Measurements from ENCODE around the gene CHEK1. TPM values are rescaled to one million over a fixed set of nuclear protein-coding genes. Genes with fewer than 3 reads are reported as not detected.
"Not testable (repeated sequence)": the region's sequence is repeated elsewhere in the genome, so short reads cannot be mapped to it uniquely, and the experiment has no call there.

The CHEK1 gene
- total RNA-seq (13.2 TPM), polyA plus RNA-seq (10 to 100 TPM in 1 of 4 donors, 1 to 10 TPM in 3; 4.4 to 12.7 (median 6.8) TPM)

DNA sequence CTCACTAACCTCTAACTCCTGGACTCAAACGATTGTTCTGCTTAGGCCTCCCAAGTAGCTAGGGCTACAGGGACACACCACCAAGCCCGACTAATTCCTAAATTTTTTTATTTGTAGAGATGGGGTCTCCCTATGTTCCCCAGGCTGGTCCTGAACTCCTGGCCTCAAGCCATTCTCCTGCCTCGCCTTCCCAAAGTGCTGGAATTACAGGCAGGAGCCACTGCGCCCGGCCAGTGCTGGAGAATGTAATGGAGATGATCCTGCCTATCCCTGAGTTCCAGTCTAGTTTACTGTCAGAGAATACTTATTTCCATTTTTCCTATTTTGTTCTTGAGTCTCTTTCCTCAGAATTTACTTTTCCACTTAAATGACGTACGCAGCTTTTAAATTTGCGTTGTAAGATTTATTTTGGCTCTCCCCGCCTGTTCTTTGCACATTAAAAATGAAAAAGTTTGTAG, at the start of gene CHEK1:
CHEK1 (plus strand) TSS at position 408 of the 458 bp plus-strand sequence. CDS start 1,606 bp downstream, outside the sequence.
- peaks cover 21% of the 10 kb centered on the region for H3K36me3 ChIP-seq (ENCODE audit: control insufficient read depth, insufficient read depth, low read length)
- peaks cover 15 to 31% (median 25%) of the 10 kb centered on the region in 4 donors for H3K4me1 Mint-ChIP-seq
- H3K4me3 ChIP-seq (ENCODE audit: low read depth, low read length): peak within 1 kb of the TSS; percentile 88
- H3K4me3 Mint-ChIP-seq: peak within 1 kb of the TSS; percentile 93 to 100 (median 98)
- peak within 1 kb of the TSS; percentile 91 to 99 (median 92) for H3K27ac Mint-ChIP-seq
- no peaks in the 10 kb centered on the region for H3K27me3 ChIP-seq (ENCODE audit: control insufficient read depth, insufficient read depth, low read length)
- peak within 1 kb of the TSS; percentile 97 for H3K27ac ChIP-seq (ENCODE audit: insufficient read depth, low read length, poor library complexity, severe bottlenecking)
- peaks cover 18% of the 10 kb centered on the region for H3K4me1 ChIP-seq (ENCODE audit: control insufficient read depth, insufficient read depth, low read length, poor library complexity, severe bottlenecking)
- peaks cover 20% of the 10 kb centered on the region for H3K36me3 Mint-ChIP-seq
- ATAC-seq (ENCODE audit: low read depth in 2 of 2) (no peak), DNase-seq (no peak)
- peaks cover 4% of the 10 kb centered on the region for H3K27me3 Mint-ChIP-seq
- no peaks in the 10 kb centered on the region for H3K9me3 ChIP-seq (ENCODE audit: control insufficient read depth in 2 of 2, low read length in 2 of 2)
- no peaks in the 10 kb centered on the region for H3K9me3 Mint-ChIP-seq

DNA sequence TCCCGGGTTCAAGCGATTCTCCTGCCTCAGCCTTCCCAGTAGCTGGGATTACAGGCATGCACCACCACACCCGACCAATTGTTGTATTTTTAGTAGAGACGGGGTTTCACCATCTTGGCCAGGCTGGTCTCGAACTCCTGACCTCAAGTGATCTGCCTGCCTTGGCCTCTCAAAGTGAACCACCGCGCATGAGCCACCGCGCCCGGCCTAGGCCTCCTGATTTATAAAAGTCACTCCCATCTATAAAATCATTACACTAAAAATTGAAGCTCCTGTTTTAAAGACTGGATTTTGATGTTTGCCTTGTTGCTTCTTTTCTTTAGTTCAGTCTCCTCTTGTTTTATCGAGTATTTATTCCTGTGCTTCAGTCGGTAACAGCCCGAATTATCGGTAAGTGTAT, 47.8 kb upstream of the CHEK1 start:
- H3K27me3 Mint-ChIP-seq; ATAC-seq (ENCODE audit: low read depth in 2 of 2); H3K4me3 ChIP-seq (ENCODE audit: low read depth, low read length); H3K27ac Mint-ChIP-seq; H3K27ac ChIP-seq (ENCODE audit: insufficient read depth, low read length, poor library complexity, severe bottlenecking); H3K9me3 ChIP-seq (ENCODE audit: control insufficient read depth in 2 of 2, low read length in 2 of 2); H3K4me1 ChIP-seq (ENCODE audit: control insufficient read depth, insufficient read depth, low read length, poor library complexity, severe bottlenecking); H3K27me3 ChIP-seq (ENCODE audit: control insufficient read depth, insufficient read depth, low read length); H3K4me3 Mint-ChIP-seq; H3K9me3 Mint-ChIP-seq; DNase-seq: not testable (repeated sequence)
- H3K36me3 ChIP-seq (ENCODE audit: control insufficient read depth, insufficient read depth, low read length): peaks cover 93% of the 10 kb centered on the region
- Mint-ChIP-seq H3K4me1 (peaks cover 11 to 16% (median 13%) of the 10 kb centered on the region in 4 donors), H3K36me3 (peaks cover 47% of the 10 kb centered on the region)

GRCh38 chr11:125578783-125579182, 46.2 kb upstream of the CHEK1 start:
- Mint-ChIP-seq H3K27ac (no peak overlapping the region), H3K9me3 (no peaks in the 10 kb centered on the region), H3K4me1 (peaks cover 7 to 14% (median 10%) of the 10 kb centered on the region in 4 donors), H3K27me3 (no peaks in the 10 kb centered on the region), H3K4me3 (no peak overlapping the region), H3K36me3 (peaks cover 53% of the 10 kb centered on the region)
- Histone ChIP-seq H3K9me3 (ENCODE audit: control insufficient read depth in 2 of 2, low read length in 2 of 2) (no peaks in the 10 kb centered on the region), H3K27me3 (ENCODE audit: control insufficient read depth, insufficient read depth, low read length) (no peaks in the 10 kb centered on the region), H3K4me3 (ENCODE audit: low read depth, low read length) (no peak overlapping the region), H3K36me3 (ENCODE audit: control insufficient read depth, insufficient read depth, low read length) (peaks cover 94% of the 10 kb centered on the region), H3K4me1 (ENCODE audit: control insufficient read depth, insufficient read depth, low read length, poor library complexity, severe bottlenecking) (no peaks in the 10 kb centered on the region), H3K27ac (ENCODE audit: insufficient read depth, low read length, poor library complexity, severe bottlenecking) (no peak overlapping the region)
- ATAC-seq (ENCODE audit: low read depth in 2 of 2) (no peak), DNase-seq (no peak)

DNA sequence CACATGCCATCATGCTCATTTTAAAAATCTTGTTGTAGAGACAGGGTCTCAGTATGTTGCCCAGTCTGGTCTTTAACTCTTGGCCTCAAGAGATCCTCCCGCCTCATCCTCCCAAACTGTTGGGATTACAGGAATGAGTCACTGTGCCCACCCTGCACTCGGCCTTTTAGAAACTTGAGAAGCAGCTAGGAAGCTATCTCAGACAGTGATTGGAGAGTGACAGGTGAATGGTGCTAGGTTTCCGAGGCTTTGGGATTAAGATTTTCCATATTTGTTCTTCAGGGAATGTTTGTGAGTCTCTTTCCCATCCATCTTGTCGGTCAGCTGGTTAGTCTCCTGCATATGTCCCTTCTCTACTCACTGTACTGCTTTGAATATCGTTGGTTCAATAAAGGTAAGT, 45.2 kb upstream of the CHEK1 start:
- H3K36me3 ChIP-seq (ENCODE audit: control insufficient read depth, insufficient read depth, low read length): peaks cover 89% of the 10 kb centered on the region
- H3K27ac ChIP-seq (ENCODE audit: insufficient read depth, low read length, poor library complexity, severe bottlenecking): no peak overlapping the region
- Mint-ChIP-seq H3K27ac (no peak overlapping the region), H3K36me3 (peaks cover 56% of the 10 kb centered on the region), H3K27me3 (no peaks in the 10 kb centered on the region), H3K9me3 (no peaks in the 10 kb centered on the region), H3K4me3 (no peak overlapping the region), H3K4me1 (peaks cover 3 to 11% (median 7%) of the 10 kb centered on the region in 4 donors)
- no peaks in the 10 kb centered on the region for H3K27me3 ChIP-seq (ENCODE audit: control insufficient read depth, insufficient read depth, low read length)
- DNase-seq (no peak), ATAC-seq (ENCODE audit: low read depth in 2 of 2) (no peak)
- H3K4me1 ChIP-seq (ENCODE audit: control insufficient read depth, insufficient read depth, low read length, poor library complexity, severe bottlenecking): no peaks in the 10 kb centered on the region
- H3K9me3 ChIP-seq (ENCODE audit: control insufficient read depth in 2 of 2, low read length in 2 of 2): no peaks in the 10 kb centered on the region
- no peak overlapping the region for H3K4me3 ChIP-seq (ENCODE audit: low read depth, low read length)

GRCh38 chr11:125583496-125583895, 41.5 kb upstream of the CHEK1 start:
- no peaks in the 10 kb centered on the region for H3K27me3 ChIP-seq (ENCODE audit: control insufficient read depth, insufficient read depth, low read length)
- Mint-ChIP-seq H3K9me3 (no peaks in the 10 kb centered on the region), H3K27ac (no peak overlapping the region), H3K36me3 (peaks cover 34% of the 10 kb centered on the region), H3K27me3 (no peaks in the 10 kb centered on the region), H3K4me1 (peaks cover 0 to 6% (median 1%) of the 10 kb centered on the region in 4 donors), H3K4me3 (no peak overlapping the region)
- H3K4me3 ChIP-seq (ENCODE audit: low read depth, low read length): no peak overlapping the region
- H3K4me1 ChIP-seq (ENCODE audit: control insufficient read depth, insufficient read depth, low read length, poor library complexity, severe bottlenecking): no peaks in the 10 kb centered on the region
- DNase-seq (no peak), ATAC-seq (ENCODE audit: low read depth in 2 of 2) (no peak)
- H3K9me3 ChIP-seq (ENCODE audit: control insufficient read depth in 2 of 2, low read length in 2 of 2): no peaks in the 10 kb centered on the region
- H3K27ac ChIP-seq (ENCODE audit: insufficient read depth, low read length, poor library complexity, severe bottlenecking): no peak overlapping the region
- H3K36me3 ChIP-seq (ENCODE audit: control insufficient read depth, insufficient read depth, low read length): peaks cover 53% of the 10 kb centered on the region

GRCh38 chr11:125585487-125585886, 39.5 kb upstream of the CHEK1 start:
- peaks cover 0 to 3% (median under 1%) of the 10 kb centered on the region in 4 donors for H3K4me1 Mint-ChIP-seq
- DNase-seq (no peak), ATAC-seq (ENCODE audit: low read depth in 2 of 2) (no peak)
- no peak overlapping the region for H3K27ac ChIP-seq (ENCODE audit: insufficient read depth, low read length, poor library complexity, severe bottlenecking)
- peaks cover 26% of the 10 kb centered on the region for H3K36me3 Mint-ChIP-seq
- H3K4me3 Mint-ChIP-seq: no peak overlapping the region
- H3K27me3 Mint-ChIP-seq: no peaks in the 10 kb centered on the region
- no peaks in the 10 kb centered on the region for H3K4me1 ChIP-seq (ENCODE audit: control insufficient read depth, insufficient read depth, low read length, poor library complexity, severe bottlenecking)
- H3K36me3 ChIP-seq (ENCODE audit: control insufficient read depth, insufficient read depth, low read length): peaks cover 33% of the 10 kb centered on the region
- no peak overlapping the region for H3K27ac Mint-ChIP-seq
- no peak overlapping the region for H3K4me3 ChIP-seq (ENCODE audit: low read depth, low read length)
- no peaks in the 10 kb centered on the region for H3K9me3 Mint-ChIP-seq
- no peaks in the 10 kb centered on the region for H3K27me3 ChIP-seq (ENCODE audit: control insufficient read depth, insufficient read depth, low read length)
- no peaks in the 10 kb centered on the region for H3K9me3 ChIP-seq (ENCODE audit: control insufficient read depth in 2 of 2, low read length in 2 of 2)

DNA sequence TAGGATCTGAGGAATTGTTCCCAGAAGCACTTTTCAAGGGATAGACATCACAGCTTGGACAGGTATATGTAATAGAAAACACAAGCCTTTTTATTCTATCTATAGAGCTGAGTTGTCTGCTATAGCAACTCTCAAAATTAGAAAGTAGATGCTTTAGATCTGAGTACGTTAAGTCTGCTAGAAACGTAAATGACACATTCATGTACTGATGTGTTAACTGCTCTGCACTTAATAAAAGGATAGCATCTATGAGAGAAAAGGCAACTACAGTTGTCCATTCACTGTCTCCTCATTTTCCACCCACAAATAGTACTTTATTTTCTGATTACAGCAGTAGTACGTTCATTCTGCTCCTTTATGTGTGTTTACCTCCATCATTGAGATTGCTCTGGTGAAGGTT, 38.3 kb upstream of the CHEK1 start:
- H3K4me3 ChIP-seq (ENCODE audit: low read depth, low read length): no peak overlapping the region
- H3K27me3 ChIP-seq (ENCODE audit: control insufficient read depth, insufficient read depth, low read length): no peaks in the 10 kb centered on the region
- H3K9me3 Mint-ChIP-seq: no peaks in the 10 kb centered on the region
- no peak overlapping the region for H3K27ac ChIP-seq (ENCODE audit: insufficient read depth, low read length, poor library complexity, severe bottlenecking)
- H3K27me3 Mint-ChIP-seq: no peaks in the 10 kb centered on the region
- H3K9me3 ChIP-seq (ENCODE audit: control insufficient read depth in 2 of 2, low read length in 2 of 2): no peaks in the 10 kb centered on the region
- peaks cover 6% of the 10 kb centered on the region for H3K4me1 ChIP-seq (ENCODE audit: control insufficient read depth, insufficient read depth, low read length, poor library complexity, severe bottlenecking)
- peaks cover 26% of the 10 kb centered on the region for H3K36me3 ChIP-seq (ENCODE audit: control insufficient read depth, insufficient read depth, low read length)
- no peak for DNase-seq
- no peak overlapping the region for H3K27ac Mint-ChIP-seq
- H3K4me3 Mint-ChIP-seq: no peak overlapping the region
- ATAC-seq (ENCODE audit: low read depth in 2 of 2): no peak
- H3K36me3 Mint-ChIP-seq: peaks cover 22% of the 10 kb centered on the region
- peaks cover 0 to 8% (median 3%) of the 10 kb centered on the region in 4 donors for H3K4me1 Mint-ChIP-seq

DNA sequence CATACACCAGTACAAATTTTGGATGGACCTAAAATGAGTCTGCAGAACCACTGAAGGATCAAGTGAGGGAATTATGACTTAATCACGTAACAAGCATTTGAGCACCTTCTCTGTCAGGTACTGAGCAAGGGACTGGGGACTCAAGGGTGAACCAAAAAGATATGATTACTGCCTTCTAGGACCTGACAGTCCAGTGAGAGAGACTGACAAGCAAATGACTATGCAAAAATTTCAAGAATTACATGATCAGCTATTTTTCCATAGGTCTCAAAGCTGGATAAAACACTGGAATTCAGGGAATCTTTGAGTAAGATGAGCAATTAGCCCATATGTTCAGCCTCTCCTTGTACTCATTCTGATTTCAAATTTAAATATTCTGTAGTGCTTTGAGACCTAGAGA, 37.5 kb upstream of the CHEK1 start:
- H3K4me3 ChIP-seq (ENCODE audit: low read depth, low read length): no peak overlapping the region
- H3K36me3 Mint-ChIP-seq: peaks cover 22% of the 10 kb centered on the region
- no peaks in the 10 kb centered on the region for H3K9me3 Mint-ChIP-seq
- no peak for DNase-seq
- no peak for ATAC-seq (ENCODE audit: low read depth in 2 of 2)
- H3K4me3 Mint-ChIP-seq: no peak overlapping the region
- no peaks in the 10 kb centered on the region for H3K27me3 ChIP-seq (ENCODE audit: control insufficient read depth, insufficient read depth, low read length)
- peaks cover 0 to 14% (median 5%) of the 10 kb centered on the region in 4 donors for H3K4me1 Mint-ChIP-seq
- no peaks in the 10 kb centered on the region for H3K9me3 ChIP-seq (ENCODE audit: control insufficient read depth in 2 of 2, low read length in 2 of 2)
- peaks cover 11% of the 10 kb centered on the region for H3K4me1 ChIP-seq (ENCODE audit: control insufficient read depth, insufficient read depth, low read length, poor library complexity, severe bottlenecking)
- peak overlapping the region in 1 of 3 donors; percentile 38 for H3K27ac Mint-ChIP-seq
- peaks cover 18% of the 10 kb centered on the region for H3K36me3 ChIP-seq (ENCODE audit: control insufficient read depth, insufficient read depth, low read length)
- H3K27ac ChIP-seq (ENCODE audit: insufficient read depth, low read length, poor library complexity, severe bottlenecking): no peak overlapping the region
- H3K27me3 Mint-ChIP-seq: no peaks in the 10 kb centered on the region
